NCI-H345 treated with DMSO at 0.1 percent for 48 hours (cell line): ENCODE results near the gene ERBB2.
"Not testable (repeated sequence)": the region's sequence is repeated elsewhere in the genome, so short reads cannot be mapped to it uniquely, and the experiment has no call there.

Experiments
- DNase-seq: peaks from one replicate; lab custom pipeline; 2025; ENCODE audit not compliant: unreplicated experiment; lab: John Stamatoyannopoulos, UW

Gene ERBB2

DNA sequence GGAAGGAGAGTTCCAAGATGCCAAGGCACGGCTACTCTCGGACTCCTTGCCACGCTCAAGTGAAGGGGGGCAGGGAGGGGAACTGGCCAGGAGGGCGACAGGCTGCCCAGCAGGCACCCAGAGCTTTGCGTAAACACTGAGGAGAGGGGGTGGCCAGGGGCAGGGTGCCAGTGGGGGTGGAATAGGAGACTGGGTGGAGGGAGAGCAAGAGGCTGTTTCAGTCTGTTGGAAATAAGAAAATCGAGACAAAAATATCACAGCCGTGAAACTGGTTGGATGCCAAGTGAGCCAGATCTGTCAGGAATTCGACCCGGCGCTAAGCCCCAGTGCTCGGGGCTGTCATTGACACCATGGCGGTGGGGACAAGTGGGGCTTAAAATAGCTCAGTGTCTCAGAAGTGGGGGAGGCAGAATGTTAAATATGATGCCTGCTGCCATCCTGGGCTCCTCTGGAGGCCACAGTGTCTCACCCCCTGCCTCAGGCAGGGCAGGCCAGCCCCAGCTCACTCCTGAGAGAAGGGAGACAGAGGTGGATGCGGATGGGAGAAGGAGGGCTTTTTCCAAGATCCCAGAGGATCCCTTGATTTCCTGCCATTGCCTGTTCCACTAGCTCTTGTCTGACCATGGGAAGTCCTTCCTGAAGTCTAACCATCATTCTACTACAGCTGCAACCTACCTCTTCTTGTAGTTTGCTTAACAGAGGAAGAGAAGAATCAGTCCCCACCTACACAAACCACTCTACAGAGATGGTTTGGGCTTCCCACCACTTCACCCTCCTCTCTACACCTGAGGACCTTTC, 22.1 kb upstream of the ERBB2 start:
- no peak for DNase-seq

DNA sequence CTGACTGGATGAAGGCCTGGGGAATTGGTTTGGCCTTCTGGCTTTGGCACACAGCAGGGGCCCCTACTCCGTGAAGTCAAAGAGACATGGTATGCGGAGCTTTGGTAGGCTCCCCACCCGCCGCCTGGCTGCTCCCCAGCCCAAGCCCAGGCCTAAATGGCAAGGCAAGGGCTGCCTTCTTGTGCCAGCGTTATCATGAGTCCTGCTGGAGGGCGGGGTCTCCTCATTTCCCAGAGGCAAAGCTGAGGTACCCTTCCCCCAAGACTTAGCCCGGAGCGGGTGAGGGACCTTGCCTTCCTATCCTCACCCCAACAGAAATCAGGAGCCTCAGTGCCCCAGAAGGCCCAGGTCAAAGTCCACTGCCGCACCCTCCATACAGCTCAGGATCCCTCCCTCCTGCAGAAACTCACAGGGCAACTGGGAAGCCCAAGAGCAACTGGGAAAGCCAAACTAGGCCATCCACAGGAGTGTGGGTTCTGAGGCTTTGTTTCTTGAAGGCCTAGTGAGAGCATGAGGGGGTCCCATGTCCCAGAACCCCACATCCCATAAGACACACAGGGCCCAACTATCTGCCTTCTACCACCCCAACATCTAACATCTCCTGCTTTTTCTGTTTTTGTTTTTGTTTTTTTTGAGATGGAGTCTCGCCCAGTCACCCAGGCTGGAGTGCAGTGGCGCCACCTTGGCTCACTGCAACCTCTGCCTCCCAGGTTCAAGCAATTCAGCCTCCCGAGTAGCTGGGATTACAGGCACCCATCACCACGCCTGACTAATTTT, 21.3 kb upstream of the ERBB2 start:
- DNase-seq, result no peak

DNA sequence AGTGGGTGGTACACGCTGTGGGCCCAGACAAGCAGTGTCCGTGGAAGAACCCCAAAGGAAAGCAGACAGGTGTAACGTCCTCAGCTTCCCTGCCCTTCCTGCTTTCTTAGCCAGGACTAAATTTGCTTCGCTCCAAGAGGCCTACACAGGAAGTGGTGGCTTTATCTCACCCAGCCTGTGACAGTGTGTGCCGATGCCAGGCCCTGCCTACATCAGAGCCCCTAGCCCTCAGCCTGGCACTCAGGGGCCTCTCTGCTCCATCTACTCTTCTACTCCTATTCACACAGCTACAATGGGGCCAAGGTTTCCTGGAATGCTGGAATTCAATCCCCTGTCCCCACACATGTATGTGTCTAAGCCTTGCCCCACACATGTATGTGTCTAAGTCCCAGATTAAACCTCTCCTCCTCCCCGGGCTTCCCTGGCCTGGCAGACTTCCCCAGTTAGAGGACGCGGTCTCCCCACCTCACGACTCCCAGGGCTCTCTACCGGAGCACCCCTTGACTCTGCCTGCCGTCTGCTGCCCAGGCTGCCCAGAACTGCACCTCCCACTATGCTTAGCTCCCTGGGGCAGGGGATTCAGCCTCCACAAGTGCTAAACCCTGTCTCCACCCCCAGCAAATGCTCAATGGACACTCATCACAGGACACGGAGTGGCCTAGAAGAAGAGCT, 20.2 kb upstream of the ERBB2 start:
- no peak for DNase-seq

DNA sequence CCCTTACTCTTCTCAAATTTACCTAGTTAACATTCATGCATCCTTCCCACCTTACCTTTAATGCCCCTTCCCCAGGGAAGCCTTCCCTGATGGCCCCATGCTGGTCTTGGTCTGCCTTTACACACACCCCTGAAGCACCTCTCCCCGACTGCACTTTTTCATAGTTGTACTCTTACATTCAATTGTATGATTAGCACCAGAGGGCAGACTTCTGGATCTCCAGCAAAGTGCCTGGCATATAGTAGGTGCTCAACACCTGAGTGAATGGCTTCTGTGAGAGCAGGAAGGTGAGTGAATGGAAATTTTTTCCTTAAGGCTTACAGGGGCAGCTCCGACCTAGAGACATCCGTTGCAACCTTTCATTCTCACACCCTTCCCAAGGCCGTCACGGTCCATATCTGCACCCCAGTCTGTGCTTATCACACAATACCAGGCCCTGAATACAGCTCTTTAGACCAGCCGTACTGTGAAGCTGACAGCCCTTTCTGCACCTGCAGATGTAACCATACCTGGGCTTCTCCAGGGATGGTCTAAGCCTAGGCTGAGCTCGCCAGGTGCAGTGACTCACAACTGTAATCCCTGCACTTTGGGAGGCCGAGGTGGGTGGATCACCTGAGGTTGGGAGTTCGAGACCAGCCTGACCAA, 16.4 kb upstream of the ERBB2 start:
- DNase-seq, result no peak

DNA sequence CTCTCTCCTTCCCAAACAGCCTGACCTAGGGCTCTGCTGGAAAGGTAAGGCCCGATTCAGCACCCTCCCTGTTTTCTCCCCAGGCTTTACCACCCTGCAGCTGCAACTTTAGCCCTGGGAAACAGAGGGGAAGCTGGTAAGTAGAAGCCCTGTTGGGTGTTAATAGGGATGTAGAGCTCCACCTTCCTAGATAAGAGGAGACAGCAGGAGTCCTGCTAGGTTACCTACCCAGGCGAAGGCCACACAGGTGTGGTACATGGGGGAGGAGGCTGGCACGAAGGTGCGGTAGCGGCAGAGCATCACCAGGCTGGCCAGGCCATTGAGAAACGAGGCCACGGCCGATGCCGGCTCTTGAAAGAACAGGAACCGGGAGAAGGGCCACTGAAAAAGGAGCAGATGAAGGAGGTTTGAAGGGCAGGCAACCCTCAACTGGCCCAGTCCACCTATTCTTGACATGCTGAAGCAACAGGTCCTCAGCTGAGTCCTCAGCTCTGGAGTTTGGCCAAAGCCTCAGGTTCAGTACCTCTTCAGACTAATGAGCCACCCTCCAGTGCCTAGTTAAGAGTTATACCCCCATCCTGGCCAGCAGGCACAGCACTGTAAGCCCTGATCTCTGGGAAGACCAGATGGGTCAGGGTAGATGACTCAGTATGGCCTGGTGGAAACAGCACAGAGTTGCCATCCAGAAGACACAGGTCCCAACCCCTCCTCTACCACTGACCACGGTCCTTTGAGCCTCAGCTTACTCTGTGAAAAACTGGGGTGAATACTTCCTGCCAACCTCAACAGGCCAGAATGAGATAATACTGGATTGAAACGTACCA, 15.3 kb upstream of the ERBB2 start:
- DNase-seq, result no peak

DNA sequence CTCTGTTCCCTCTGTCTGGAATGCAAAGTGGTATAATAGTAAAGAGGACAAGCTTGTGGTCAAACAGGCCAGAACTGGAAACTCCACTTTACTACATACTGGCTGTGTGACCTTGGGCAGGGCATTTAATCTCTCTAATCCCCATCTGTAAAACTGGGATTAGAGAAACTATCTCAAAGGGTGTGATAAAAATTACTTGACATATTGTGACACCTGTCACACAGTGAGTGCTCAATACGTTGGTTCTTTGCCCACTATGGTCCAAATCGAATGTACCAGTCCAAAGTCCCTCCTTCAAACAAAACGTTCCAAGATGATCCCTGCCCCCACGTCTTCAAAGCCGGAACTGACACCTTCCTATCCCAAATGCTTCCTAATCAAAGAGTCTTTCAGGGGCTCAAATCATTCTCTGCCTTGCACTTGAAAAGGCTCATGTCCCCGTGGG, 12.7 kb upstream of the ERBB2 start:
- no peak for DNase-seq

DNA sequence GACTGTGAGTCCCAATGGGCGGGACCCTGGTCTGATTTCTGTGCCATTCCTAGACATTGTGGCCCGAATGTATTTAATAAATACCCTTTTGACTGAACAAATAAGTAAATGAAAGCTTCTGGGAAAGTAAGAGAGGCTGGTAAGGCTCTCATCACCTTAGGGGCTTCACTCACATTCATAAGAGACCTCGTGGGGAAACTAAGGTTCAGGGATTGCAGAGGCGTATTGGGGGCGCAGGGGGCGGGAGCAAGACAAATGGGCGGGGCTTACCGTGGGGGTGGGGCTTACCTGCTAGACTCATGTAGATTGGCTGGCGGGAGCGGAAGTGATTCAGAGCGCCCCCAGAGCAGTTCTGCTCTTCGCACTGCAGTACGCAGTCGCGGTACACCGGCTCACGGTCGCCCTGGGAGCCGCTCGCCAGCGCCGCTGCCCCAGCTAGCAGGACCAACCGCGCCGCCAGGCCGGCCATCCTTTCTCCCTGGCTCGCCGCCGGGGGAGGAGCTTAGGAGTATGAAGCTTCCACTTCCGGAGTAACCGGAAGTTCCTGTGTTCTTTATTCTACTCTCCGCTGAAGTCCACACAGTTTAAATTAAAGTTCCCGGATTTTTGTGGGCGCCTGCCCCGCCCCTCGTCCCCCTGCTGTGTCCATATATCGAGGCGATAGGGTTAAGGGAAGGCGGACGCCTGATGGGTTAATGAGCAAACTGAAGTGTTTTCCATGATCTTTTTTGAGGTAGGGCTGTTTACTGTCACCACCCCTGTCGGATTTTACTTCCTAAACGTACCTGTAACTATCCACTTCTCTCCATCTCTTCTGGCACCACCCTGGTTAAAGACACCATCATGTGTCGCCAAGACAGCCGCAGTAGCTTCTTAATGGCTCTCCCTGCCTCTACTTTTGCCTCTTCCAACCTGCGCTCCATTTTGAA, 12.1 kb upstream of the ERBB2 start, which contains the start of gene PGAP3:
Gene PGAP3 (minus strand): TSS at position 512 of the 929 bp plus-strand sequence. CDS start 43 bp downstream, at position 469.
- peak; percentile 87 for DNase-seq

DNA sequence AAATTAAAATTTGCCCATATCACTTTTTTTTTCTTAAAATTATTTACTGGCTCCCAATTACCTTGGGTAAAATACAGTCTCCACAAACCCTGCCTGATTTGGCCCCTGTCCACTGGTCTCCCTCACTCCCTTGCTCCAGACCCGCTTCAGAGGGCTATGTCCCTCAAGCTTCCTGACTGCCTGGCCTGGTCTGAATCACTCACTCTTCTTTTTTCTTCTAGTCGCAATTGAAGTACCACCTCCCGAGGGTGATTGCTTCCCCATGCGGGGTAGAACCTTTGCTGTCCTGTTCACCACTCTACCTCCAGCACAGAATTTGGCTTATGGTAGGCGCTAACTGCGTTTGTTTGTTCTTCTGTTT, 11.4 kb upstream of the ERBB2 start:
- DNase-seq, result no peak

DNA sequence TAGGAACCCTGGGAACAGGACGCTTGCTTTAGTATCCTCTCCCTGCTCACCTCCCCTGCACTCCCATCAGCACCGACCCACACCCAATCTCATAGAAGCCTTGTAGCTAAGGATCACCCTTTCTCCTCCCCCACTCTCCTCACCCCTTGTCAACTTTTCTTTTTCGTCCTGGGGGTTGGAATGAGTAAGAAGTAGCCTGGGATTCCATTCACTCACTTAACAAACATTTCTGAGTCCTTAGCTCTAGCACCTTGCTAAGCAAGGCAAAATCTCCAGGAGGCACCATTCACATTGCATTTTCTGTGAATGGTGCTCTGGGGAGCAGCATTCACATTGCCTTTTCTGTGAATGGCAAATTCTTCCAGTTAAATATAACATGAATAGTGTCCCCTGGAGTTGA, 10.9 kb upstream of the ERBB2 start:
- no peak for DNase-seq

DNA sequence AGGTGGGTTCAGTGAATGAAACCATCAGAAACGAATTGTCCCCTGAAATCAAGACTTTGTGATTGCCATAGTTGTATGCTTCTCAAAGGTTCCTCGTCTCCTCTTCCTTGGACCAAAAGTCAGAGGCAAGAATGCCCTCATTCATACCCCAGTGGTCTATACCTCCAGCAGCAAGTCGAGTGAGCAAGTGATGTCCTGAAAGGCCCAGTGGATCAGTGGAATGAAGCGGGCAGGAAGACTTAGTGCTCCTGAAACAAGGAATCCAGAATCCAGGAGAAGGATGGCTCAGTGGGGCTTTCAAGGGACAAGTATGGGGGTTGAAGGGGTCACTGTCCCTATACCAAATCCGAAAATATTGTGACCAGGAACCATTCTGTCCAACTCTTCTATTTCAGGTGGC, 5.3 kb upstream of the ERBB2 start:
- DNase-seq, result no peak

DNA sequence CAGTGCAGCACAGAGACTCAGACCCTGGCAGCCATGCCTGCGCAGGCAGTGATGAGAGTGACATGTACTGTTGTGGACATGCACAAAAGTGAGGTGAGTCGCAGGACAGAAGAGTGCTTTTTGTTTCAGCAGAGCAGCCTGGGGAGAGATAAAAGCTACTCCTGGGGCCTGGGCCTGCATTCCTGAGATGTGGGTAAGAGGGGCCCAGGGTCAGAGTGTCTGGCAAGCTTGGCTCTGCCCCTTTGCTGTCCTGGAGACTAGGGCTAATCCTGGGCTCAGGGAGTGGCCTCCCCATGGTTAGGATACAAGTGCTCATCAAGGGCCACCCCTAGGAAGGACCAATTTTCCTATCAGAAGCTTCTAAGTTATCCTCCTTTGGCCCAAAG, 4.8 kb upstream of the ERBB2 start:
- no peak for DNase-seq

DNA sequence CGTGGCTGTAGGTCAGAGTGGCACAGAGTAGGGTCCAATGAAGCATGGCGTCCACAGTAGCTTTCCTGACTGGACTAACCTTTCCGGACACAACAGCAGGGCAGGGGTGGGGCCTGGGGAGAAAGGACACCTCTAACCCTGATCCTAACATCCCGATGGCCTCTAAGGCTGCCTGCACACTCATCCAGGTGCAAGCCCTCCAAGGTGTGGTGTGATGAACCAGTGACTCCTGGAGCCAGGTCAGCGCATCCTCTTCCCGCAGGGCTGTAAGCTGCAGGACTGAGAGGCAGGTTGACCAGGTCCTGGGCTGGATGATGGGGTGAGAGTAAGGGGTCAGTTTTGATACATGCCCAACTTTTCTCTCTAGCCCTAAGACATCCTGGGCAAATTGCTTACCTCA, 3.1 kb upstream of the ERBB2 start:
- DNase-seq, result no peak

DNA sequence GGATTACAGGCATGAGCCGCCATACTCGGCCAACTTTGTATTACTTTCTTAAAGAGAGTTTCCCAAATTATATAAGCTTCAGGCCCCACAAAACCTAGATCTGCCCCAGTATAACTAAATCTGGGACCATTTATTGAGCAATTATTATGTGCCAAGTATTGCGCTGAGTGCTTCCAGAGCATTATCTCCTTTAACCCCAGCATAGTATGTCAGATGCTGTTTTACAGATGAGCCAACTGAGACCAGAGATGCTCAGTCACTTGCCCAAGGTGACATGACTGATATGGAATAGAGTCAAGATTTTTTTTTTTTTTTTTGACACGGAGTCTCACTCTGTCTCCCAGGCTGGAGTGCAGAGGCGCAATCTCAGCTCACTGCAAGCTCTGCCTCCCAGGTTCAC, 1.9 kb upstream of the ERBB2 start:
- no peak for DNase-seq

DNA sequence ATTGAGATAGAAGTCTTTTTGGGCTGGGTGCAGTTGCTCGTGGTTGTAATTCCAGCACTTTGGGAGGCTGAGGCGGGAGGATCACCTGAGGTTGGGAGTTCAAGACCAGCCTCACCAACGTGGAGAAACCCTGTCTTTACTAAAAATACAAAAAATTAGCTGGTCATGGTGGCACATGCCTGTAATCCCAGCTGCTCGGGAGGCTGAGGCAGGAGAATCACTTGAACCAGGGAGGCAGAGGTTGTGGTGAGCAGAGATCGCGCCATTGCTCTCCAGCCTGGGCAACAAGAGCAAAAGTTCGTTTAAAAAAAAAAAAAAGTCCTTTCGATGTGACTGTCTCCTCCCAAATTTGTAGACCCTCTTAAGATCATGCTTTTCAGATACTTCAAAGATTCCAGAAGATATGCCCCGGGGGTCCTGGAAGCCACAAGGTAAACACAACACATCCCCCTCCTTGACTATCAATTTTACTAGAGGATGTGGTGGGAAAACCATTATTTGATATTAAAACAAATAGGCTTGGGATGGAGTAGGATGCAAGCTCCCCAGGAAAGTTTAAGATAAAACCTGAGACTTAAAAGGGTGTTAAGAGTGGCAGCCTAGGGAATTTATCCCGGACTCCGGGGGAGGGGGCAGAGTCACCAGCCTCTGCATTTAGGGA, 577 bp upstream of the ERBB2 start:
- not testable (repeated sequence) for DNase-seq

DNA sequence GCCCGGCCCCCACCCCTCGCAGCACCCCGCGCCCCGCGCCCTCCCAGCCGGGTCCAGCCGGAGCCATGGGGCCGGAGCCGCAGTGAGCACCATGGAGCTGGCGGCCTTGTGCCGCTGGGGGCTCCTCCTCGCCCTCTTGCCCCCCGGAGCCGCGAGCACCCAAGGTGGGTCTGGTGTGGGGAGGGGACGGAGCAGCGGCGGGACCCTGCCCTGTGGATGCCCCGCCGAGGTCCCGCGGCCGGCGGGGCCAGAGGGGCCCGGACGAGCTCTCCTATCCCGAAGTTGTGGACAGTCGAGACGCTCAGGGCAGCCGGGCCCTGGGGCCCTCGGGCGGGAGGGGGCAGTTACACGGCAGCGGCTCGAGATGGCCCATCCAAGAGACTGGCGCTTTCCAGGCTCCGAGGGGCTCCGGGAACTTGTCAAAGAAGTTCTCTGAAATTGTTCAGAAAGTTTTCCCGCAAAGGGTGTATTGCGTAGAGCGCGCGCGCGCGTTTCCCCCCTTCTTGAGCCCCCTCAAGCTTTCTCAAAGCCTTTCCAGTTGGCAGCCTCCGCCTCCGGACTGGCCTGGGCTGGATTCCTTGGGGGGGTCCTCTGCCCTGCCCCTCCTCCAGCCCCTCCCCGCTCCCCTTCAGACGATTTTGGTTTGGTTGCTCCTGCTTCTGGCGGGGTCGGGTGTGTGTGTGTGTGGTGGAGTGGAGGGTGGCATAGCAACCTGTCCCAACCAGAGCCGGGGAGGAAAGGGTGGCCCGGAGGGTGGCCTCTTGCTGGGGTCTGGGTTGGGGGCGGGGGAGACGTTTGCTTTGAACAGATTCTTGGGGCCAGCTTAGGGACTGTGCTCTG, 504 bp downstream of the ERBB2 start:
- no peak for DNase-seq

DNA sequence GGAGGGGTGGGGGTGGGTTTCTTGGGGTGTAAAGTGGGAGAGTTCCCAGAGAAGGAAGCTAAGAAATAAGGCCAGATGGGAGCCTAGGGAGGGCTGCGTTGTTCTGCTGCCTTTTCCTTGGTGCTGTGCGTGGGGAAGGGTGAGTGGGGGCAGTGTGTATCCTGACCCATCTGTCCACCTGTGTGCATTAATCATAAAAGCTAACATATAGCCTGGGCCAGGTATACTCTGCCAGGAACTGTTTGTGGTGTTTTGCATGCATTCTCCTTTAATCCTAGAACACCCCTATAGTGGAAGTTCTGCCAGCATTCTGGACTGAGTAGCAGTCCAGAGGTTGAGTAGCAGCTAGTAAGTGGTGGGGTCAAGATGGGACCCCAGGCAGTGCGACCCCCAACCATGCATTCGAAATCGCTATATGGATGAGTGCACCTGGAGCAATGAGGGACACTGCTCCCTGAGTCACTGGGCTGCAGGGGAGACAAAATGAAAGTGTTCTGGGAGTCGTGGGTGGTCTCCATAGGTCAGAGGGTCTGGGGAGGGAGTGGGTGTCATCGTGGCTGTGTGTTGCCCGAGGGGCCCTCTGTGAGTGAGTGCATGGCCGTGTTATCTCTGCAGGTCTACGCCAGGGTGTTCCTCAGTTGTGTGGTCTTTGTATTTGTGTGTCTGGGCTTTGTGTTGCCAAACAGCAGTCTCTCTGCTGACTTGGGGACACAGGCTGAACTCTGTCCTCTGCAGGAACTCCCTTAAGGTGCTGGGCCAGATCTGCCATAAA, 1.3 kb downstream of the ERBB2 start:
- no peak for DNase-seq

DNA sequence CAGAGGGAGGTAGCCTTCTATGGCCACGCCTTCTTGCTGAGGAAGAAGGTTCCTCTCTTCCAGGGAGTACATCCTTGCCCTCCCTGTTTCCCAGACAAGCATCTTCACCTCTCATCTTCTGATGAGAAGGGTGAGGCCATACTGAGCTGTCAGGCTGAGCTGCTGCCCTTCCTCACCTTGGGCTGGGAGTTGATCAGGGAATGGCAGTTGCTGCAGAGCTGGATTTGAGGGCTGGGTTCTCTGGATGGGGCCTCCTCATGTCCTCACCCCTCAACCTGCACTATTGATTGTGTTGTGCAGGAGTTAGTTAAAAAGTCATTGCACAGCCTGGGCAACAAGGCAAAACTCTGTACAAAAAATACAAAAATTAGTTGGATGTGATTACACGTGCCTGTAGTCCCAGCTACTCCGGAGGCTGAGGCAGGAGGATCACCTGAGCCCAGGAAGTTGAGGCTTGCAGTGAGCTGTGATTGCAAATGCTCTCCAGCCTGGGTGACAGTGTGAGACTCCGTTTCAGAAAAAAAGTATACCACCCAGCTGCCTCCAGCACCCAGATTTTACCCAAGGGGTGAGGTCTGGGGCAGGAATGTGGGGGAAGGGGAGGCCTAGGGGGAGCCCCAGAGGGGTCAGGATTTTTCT, 2.0 kb downstream of the ERBB2 start:
- no peak for DNase-seq
